MM.1S (cell line): ENCODE measurements around the gene PTPRN2.

Experiments used
- DNase-seq: peaks from one replicate; pipeline ENCODE4 v3.0.0-alpha.2; 2015
- H2AFZ ChIP-seq: fragments of 300-600 bp; sonication (generic); 2 replicates; pipeline ENCODE4 v1.6.0; 2016; ENCODE audit warnings: antibody characterized with exemption, low read length
- H3F3A ChIP-seq: fragments of 300-600 bp; sonication (generic); 2 replicates; pipeline ENCODE4 v1.6.1; 2016; ENCODE audit warnings: mild to moderate bottlenecking, antibody characterized with exemption, low read length, moderate library complexity, mixed read lengths; ENCODE audit not compliant: insufficient read depth
- H3K27ac ChIP-seq: fragments of 300-600 bp; sonication (generic); 2 replicates; pipeline ENCODE4 v1.5.1; 2016; ENCODE audit warnings: mild to moderate bottlenecking, low read length
- H3K27me3 ChIP-seq: fragments of 300-600 bp; sonication (generic); replicated peaks from 2 replicates; pipeline ENCODE4 v1.6.0; 2016; ENCODE audit warnings: low read length; ENCODE audit not compliant: insufficient read depth
- H3K36me3 ChIP-seq: fragments of 300-600 bp; sonication (generic); replicated peaks from 2 replicates; pipeline ENCODE4 v1.6.1; 2016; ENCODE audit warnings: mild to moderate bottlenecking, low read length, mixed read lengths; ENCODE audit not compliant: insufficient read depth
- H3K4me1 ChIP-seq: fragments of 300-600 bp; sonication (generic); 2 replicates; pipeline ENCODE4 v1.6.1; 2016; ENCODE audit warnings: low read length, mixed read lengths
- H3K4me2 ChIP-seq: fragments of 300-600 bp; sonication (generic); 2 replicates; pipeline ENCODE4 v1.6.0; 2016; ENCODE audit warnings: low read depth, low read length
- H3K4me3 ChIP-seq: fragments of 300-600 bp; sonication (generic); 2 replicates; pipeline ENCODE4 v1.5.1; 2016; ENCODE audit warnings: low read length, mixed read lengths
- H3K79me2 ChIP-seq: fragments of 300-600 bp; sonication (generic); 2 replicates; pipeline ENCODE4 v1.6.1; 2016; ENCODE audit warnings: mixed run types, low read length, mixed read lengths
- H3K9ac ChIP-seq: fragments of 300-600 bp; sonication (generic); 2 replicates; pipeline ENCODE4 v1.6.1; 2016; ENCODE audit warnings: low read length, mixed read lengths
- H3K9me2 ChIP-seq: fragments of 300-600 bp; sonication (generic); replicated peaks from 2 replicates; pipeline ENCODE4 v1.6.1; 2016; ENCODE audit warnings: mild to moderate bottlenecking, low read length, mixed read lengths; ENCODE audit not compliant: insufficient read depth
- H3K9me3 ChIP-seq: fragments of 300-600 bp; sonication (generic); replicated peaks from 2 replicates; pipeline ENCODE4 v1.6.1; 2016; ENCODE audit warnings: mild to moderate bottlenecking, low read length, mixed read lengths; ENCODE audit not compliant: insufficient read depth
- H4K20me1 ChIP-seq: fragments of 300-600 bp; sonication (generic); 2 replicates; pipeline ENCODE4 v1.6.1; 2016; ENCODE audit warnings: mild to moderate bottlenecking, low read length, moderate library complexity, mixed read lengths; ENCODE audit not compliant: insufficient read depth
- CTCF ChIP-seq: fragments of 300-600 bp; sonication (generic); IDR thresholded peaks from 2 replicates; pipeline ENCODE4 v1.5.1; 2016; ENCODE audit warnings: antibody characterized with exemption, low read length, mixed read lengths
- EZH2 ChIP-seq: fragments of 300-600 bp; sonication (generic); optimal IDR thresholded peaks from 2 replicates; pipeline ENCODE3; 2017; ENCODE audit warnings: low read depth, mild to moderate bottlenecking, antibody characterized with exemption, low read length, mixed read lengths
- EZH2phosphoT487 ChIP-seq: fragments of 300-600 bp; sonication (generic); IDR thresholded peaks from 2 replicates; pipeline ENCODE4 v1.6.1; 2018; ENCODE audit warnings: antibody characterized with exemption, low read length

Gene PTPRN2

DNA sequence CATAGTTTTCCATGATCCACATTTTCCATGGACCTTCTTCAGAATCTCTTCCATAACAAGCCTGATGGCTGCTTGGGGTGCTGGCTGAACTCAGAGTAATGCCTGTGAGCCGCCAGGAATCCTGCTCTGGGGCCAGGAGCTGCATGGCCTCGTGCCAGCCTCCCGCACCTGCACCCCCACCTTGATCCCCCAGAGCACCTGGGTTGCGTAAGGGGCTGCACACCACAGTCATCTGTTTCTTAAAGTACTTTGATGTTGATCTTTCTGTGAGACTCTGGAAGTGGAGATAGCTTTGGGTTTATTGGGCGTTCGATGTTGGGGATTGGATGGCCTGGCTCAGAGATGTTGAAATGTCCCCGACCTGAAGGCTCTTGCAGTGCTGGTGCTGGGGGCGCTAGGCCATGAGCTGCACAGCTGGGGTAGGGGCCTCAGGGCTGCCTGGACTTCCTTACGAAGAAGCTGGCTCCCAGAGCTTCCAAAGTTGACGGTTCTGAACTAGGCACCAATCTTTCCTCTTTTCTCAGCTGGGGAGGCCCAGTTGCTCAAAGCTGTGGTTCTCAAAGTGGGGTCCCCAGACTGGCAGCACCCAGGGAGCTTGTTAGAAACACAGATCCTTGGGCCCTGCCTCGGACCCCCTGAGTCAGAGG, 716.9 kb downstream of the PTPRN2 start:
- no peaks in the 10 kb centered on the region for H3F3A ChIP-seq
- H4K20me1 ChIP-seq, result no peaks in the 10 kb centered on the region
- no peak overlapping the region for H3K9ac ChIP-seq
- no peak overlapping the region for H2AFZ ChIP-seq
- no peak overlapping the region for H3K4me2 ChIP-seq
- H3K4me1 ChIP-seq, result no peaks in the 10 kb centered on the region
- TF ChIP-seq CTCF (no peak), EZH2phosphoT487 (no peak), EZH2 (no peak)
- no peaks in the 10 kb centered on the region for H3K79me2 ChIP-seq
- DNase-seq, result no peak
- no peak overlapping the region for H3K4me3 ChIP-seq
- no peak overlapping the region for H3K27ac ChIP-seq
- no peaks in the 10 kb centered on the region for H3K9me2 ChIP-seq
- H3K27me3 ChIP-seq, result peaks cover 79% of the 10 kb centered on the region
- no peaks in the 10 kb centered on the region for H3K9me3 ChIP-seq
- no peaks in the 10 kb centered on the region for H3K36me3 ChIP-seq

DNA sequence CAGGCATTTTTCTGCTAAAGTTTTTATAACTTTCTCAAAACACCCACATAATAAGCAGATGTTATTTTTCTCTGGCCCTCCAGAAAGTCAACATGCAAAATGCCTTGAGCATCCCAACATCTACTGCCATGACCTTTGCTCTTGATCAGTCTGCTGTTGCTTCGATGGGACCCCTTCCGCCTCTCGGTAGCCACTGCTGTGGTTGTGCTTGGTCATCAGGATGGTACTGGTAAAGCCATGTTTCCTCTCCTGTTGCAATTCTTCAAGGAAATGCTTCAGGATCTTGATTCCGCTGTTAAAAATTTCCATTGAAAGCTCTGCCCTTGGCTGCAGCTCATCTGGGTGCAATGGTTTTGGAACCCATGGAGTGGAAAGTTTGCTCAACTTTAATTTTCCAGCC, 717.8 kb downstream of the PTPRN2 start:
- Histone ChIP-seq H3K9me3 (no peaks in the 10 kb centered on the region), H3K27me3 (peaks cover 79% of the 10 kb centered on the region)

DNA sequence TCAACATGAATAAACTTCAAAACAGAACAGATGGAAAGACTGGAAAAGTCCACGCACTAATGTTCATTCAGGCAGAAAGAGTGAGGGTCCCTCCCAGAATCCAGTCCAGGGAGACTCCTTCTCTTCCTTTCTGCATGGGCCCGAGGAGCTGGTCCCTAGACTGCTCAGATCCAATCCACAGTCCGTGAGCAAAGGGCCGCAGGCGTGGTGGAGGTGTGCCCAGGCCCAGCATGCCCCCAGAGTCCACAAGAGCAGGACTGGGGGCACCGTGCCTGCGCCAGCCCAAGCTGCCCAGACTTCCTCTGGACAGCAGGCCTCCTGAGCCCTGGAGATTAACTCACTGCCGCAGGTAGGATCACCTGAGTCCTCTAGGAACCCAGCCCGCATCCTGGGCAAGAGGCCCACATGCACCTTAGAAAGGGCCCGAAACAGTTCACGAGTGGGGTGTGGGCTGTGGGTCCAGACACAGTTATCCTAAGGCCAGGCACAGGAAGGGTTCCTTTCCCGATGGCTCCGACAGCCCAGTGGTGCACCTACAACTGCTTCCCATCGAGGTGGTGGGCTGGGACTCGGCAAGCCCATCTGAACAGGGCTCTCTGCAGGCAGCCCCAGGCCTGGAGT, 719.8 kb downstream of the PTPRN2 start:
- no peak overlapping the region for H3K9ac ChIP-seq
- no peaks in the 10 kb centered on the region for H3K4me1 ChIP-seq
- no peak overlapping the region for H2AFZ ChIP-seq
- H3K9me2 ChIP-seq, result no peaks in the 10 kb centered on the region
- no peak overlapping the region for H3K4me2 ChIP-seq
- no peak overlapping the region for H3K4me3 ChIP-seq
- no peaks in the 10 kb centered on the region for H3K79me2 ChIP-seq
- H3K36me3 ChIP-seq, result no peaks in the 10 kb centered on the region
- H3K27me3 ChIP-seq, result peaks cover 81% of the 10 kb centered on the region
- H3F3A ChIP-seq, result no peaks in the 10 kb centered on the region
- TF ChIP-seq CTCF (no peak), EZH2phosphoT487 (no peak), EZH2 (no peak)
- no peak for DNase-seq
- H4K20me1 ChIP-seq, result no peaks in the 10 kb centered on the region
- H3K9me3 ChIP-seq, result no peaks in the 10 kb centered on the region
- no peak overlapping the region for H3K27ac ChIP-seq

More for the DNA sequence above, 717.8 kb downstream of the PTPRN2 start:
- TF ChIP-seq EZH2 (no peak), EZH2phosphoT487 (no peak), CTCF (no peak)
- Histone ChIP-seq H3K36me3 (no peaks in the 10 kb centered on the region), H3K9ac (no peak overlapping the region), H3K27ac (no peak overlapping the region), H3K4me3 (no peak overlapping the region), H2AFZ (no peak overlapping the region), H4K20me1 (no peaks in the 10 kb centered on the region), H3K79me2 (no peaks in the 10 kb centered on the region), H3K4me1 (no peaks in the 10 kb centered on the region), H3F3A (no peaks in the 10 kb centered on the region), H3K9me2 (no peaks in the 10 kb centered on the region), H3K4me2 (no peak overlapping the region)
- DNase-seq, result no peak
